Measurements from ENCODE around the gene ZNF521.

ZNF521 gene

DNA sequence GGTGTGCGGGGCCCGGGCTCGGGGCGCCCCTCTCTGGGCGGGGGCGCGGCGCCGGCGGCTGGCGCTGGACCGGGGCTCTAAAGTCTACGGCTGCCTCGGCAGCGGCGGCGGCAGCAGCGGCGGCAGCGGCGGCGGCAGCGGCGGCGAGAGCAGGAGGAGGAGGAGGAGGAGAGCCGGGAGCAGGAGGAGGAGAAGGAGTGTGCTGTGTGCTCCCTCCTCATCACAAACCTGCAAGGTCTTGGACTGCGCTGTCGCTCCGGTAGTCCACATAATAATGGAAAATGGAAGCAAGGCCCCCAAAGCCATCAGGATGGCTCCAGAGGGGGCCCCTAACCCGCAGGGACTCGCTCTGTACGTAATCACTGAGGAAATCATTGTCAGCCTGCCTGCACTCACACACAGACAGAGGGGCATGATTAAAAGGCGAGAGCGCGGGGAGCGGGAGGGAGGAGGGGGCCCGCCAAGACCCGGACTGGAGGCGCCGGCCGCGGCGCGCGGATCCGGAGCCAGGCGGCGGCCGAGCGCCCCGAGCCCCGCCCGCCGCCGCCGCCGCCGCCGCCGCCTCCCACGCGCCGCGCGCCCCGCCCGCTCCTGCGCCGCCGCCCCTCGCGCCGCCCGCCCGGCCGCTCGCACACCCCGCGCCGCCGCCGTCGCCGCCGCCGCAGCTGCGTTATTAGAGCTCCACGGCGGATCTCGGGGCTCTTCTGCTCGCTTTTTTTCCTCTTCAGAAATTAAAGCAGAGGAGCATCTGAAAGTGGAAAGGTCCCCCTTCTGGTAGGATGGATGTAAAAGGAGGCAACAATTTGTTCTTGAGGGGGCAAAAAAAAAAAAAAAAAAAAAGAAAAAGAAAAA, at the start of gene ZNF521:
ZNF521 (minus strand) TSS at position 390 of the 852 bp plus-strand sequence. CDS start 1,220 bp downstream, outside the sequence.
- peak within 1 kb of the TSS; percentile 86 for H3K4me3 ChIP-seq (ENCODE audit: low read depth, low read length)
- DNase-seq (ENCODE audit: low read depth), result peak; percentile 83

DNA sequence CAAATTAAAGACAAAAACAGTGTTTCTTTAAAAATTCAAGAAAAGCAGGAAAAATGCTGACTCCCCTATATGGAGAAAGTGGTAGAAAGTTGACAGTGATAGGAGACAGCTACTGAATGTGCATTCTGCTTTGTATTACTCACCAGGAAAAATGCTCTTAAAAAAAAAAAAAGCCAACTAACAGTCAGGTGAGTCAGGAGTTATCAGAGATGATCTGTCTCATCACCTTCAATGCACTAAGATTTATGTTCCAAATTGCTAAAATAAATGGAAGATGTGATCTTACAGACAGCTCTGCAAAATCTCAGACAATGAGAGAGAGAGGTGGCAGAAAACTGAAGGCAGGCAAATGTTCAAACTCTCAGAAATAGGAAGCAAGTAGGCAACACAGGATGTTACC, 47.6 kb upstream of the ZNF521 start:
- no peak for DNase-seq (ENCODE audit: low read depth)

DNA sequence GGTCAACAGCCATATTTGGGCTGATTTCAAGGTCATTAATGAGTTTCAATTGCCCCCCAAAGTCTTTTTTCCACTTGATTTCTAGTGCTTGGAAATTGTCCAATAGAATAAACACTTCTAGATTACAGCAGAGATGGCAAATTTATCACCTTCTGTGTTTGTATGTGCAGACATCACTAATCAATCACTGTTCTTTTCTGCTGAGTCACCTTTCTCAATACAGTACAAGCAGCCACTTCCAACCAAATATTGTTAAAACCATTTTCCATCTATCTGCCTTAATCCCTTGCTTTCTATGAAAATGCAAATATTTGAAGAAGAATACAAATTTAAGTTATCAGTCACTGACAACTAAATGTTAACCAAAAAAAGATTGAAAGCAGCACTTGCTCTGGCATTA, 40.2 kb upstream of the ZNF521 start:
- DNase-seq (ENCODE audit: low read depth), result no peak
- H3K4me3 ChIP-seq (ENCODE audit: low read depth, low read length), result no peak overlapping the region

More for the DNA sequence above, 47.6 kb upstream of the ZNF521 start:
- no peak overlapping the region for H3K4me3 ChIP-seq (ENCODE audit: low read depth, low read length)

DNA sequence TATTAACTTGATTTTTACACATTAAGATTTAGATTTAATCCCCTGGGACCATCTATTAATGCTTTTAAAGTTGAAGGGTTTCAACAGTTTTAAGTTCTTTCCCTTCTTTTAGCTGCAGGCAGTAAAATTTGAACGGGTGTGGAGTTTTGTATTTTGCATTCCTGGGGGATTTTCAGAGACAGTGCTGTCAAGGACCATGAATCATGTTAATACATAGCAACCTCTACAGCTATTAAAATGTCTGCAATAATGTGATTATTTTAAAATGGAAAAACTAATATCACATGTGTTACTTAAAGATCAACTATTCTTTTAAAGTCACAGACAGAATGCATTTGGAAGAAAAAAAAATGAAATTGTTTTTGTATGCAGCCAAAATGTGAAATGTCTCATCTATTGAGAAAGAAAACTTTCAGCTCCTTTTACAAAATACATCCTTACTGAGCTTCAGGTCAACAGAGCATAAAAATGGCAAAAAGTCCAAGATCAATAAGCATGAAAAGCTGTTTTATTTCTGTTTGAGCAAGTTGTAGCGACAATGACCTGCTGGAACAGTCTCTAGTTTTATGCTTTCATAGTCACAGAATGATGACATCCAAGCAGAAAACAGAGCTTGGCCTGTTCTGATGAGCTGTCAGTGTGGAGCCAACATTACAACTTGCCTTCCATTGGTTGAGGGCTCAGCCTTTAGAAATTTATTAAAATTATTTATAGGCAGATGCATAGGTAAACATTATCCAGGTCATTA, 21.6 kb upstream of the ZNF521 start:
- H3K4me3 ChIP-seq (ENCODE audit: low read depth, low read length), result no peak overlapping the region
- DNase-seq (ENCODE audit: low read depth), result no peak

DNA sequence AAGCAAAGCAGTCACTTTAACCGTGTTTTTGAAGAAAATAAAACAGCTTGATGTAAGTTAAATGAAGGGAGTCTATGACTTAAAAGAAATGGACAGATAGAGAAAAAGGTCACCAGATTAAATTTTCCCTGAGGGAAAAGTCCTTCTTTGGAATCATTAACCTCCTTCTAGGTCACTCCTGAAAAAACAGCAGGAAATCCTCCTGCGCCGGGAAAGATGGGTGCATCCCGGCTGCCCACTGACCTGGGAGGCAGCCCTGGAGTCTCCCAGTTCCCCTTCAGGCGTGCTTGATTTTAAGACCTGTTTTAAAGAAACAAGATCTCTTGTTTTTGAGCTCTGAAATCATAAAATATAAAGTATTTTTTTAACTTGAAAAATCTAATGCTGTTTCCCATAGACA, 18.4 kb upstream of the ZNF521 start:
- DNase-seq (ENCODE audit: low read depth), result no peak
- no peak overlapping the region for H3K4me3 ChIP-seq (ENCODE audit: low read depth, low read length)

- H3K4me3 ChIP-seq (ENCODE audit: low read depth, low read length), result no peak overlapping the region
- DNase-seq (ENCODE audit: low read depth), result no peak
These were observed 13.3 kb upstream of the ZNF521 start for GRCh38 chr18:25365242-25365641.

DNA sequence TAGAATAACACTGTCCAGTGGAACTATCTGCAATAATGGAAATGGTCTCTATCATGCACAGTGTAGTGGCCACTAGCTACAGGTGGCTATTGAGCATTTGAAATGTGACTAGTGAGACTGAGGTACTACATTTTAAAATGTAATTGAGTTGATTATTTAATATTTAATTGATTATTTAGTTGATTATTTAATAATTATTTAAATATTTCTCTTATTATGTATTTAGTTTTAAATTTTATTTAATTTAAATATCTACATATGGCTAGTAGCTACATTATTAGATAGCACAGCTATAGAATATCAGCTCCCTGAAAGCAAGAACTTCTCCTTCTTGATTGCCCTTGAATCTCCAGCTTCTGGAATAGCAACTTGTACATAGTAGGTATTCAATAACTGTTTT, 12.8 kb upstream of the ZNF521 start:
- no peak for DNase-seq (ENCODE audit: low read depth)
- no peak overlapping the region for H3K4me3 ChIP-seq (ENCODE audit: low read depth, low read length)

DNA sequence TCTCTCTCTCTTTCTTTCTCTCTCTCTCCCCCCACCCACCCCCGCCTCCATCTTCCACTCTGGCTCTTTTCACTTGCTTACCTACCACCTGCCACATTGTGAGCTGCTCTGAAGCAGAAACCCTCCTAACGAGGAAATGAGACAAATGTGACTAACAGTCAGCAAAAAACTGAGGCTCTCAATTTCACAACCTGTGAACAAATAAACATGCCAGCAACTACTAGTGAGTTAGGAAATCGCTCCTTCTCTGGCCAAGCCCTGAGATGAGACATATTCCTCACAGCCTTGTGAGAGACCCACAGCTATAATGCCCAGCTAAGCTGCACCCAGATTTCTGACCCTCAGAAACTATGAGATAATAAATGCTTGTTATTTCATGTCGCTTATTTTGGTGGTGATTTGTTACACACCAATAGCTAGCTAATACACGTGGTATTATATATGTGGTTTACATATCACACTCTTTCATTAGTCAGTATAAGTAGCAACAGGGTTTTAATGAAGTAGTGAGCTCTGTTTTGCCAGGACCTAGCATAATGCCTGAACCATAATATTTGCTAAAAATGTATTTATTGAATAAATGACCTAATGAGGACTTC, 8.4 kb upstream of the ZNF521 start:
- no peak overlapping the region for H3K4me3 ChIP-seq (ENCODE audit: low read depth, low read length)
- no peak for DNase-seq (ENCODE audit: low read depth)

GRCh38 chr18:25353080-25353479, 1.1 kb upstream of the ZNF521 start:
- no peak for DNase-seq (ENCODE audit: low read depth)
- H3K4me3 ChIP-seq (ENCODE audit: low read depth, low read length), result peak overlapping the region; percentile 53

GRCh38 chr18:25352629-25353005, 651 bp upstream of the ZNF521 start:
- DNase-seq (ENCODE audit: low read depth), result no peak
- peak overlapping the region; percentile 53 for H3K4me3 ChIP-seq (ENCODE audit: low read depth, low read length)

- DNase-seq (ENCODE audit: low read depth), result no peak
- peak overlapping the region; percentile 86 for H3K4me3 ChIP-seq (ENCODE audit: low read depth, low read length)
These were observed 638 bp downstream of the ZNF521 start for GRCh38 chr18:25351280-25351775.

DNA sequence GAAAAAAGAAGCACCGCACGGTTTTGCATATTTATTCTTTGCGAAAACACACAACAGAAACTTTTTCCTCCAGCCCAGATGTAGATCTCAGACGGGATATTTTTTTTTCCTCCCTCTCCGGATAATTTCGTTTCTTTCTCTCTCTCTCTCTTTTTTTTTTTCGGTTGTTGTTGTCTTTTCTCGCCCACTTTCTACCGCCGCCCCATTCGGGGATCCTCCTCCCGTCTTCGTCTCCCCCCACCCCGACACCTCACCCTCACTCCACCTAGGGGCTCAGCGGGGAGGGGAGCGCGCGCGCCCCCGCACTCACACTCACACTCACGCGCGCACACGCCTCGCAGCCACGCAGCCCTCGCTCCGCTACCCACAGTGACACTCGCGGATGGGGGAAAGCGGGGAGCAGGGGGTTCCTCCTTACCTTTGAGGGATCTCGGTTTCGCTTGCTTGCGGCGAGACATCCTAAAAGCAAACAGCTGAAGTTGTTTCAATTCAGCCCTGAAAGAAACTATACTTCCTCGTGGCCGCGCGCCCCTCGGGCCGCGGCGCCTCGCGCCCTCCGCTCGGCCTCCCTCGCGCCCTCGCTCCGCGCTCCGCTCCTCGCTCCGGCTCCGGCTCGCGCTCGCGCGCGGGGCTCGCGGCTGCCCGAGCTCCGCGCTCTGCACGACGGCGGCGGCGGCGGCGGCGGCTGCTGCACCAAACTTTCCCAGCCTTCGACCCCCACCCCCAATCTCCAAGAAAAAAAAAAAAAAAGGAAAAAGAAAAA, 1.3 kb downstream of the ZNF521 start:
- DNase-seq (ENCODE audit: low read depth), result peak; percentile 31
- H3K4me3 ChIP-seq (ENCODE audit: low read depth, low read length), result peak overlapping the region; percentile 86

GRCh38 chr18:25349926-25350487, 2.0 kb downstream of the ZNF521 start:
- H3K4me3 ChIP-seq (ENCODE audit: low read depth, low read length), result peak overlapping the region; percentile 86
- no peak for DNase-seq (ENCODE audit: low read depth)

- H3K4me3 ChIP-seq (ENCODE audit: low read depth, low read length), result peak overlapping the region; percentile 86
- DNase-seq (ENCODE audit: low read depth), result peak; percentile 18
These were observed 2.6 kb downstream of the ZNF521 start for GRCh38 chr18:25349131-25349925.

GRCh38 chr18:25348386-25349130, 3.4 kb downstream of the ZNF521 start:
- H3K4me3 ChIP-seq (ENCODE audit: low read depth, low read length), result peak overlapping the region; percentile 86
- DNase-seq (ENCODE audit: low read depth), result no peak

DNA sequence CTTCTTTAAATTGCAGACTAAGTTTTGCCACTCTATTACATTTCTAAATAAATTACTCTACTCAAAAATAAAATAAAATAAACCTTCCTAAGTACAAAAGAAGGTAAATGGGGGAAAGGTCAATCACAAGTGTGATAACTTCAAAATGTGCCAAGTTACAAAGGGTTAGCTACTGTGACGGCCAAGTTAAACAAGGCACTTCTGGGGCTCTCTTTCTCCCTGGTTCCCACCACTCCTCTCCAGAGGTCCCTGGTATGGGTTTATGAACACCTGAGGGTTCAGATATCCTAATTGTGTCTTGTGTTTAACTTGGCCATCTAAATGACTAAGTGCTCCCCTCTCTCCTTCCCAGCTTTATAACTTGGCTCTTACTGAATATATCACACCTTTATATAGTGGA, 5.4 kb downstream of the ZNF521 start:
- DNase-seq (ENCODE audit: low read depth), result no peak
- H3K4me3 ChIP-seq (ENCODE audit: low read depth, low read length), result no peak overlapping the region

DNA sequence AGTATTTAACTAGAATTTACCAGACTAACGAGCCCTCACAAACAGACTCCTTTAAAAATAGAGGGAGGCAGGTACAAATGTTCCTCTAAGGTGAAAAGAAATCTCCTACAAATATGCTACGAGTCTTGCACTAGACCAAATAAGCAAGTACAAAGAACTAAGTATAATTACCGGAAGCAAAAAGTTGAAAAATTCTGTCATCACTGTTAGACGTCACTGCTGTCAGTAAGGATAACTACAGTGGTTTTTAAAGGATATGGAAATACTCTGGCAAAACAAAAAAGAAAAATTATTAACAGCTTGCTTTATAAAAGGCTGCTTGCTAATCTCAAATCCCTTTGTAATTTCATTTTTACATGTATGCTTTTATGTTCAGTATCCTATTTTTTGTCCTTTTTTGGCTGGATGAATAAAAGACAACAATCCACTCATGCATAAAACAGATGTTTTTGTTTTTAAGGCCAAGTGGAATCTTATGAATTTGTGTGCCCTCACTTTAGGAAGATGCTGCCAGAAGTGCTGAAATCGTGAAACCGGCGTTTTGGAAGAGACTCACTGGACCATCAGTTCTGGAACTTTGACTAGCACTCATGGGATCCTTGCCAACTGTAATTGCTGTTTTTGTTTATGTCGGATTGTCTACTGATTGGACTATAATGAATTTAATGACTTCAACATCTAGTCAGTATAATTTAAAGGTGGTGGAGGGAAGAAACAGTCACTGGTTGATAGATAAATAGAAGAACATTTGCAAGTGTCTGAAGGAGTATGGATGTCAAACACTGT, 6.7 kb downstream of the ZNF521 start:
- DNase-seq (ENCODE audit: low read depth), result no peak
- H3K4me3 ChIP-seq (ENCODE audit: low read depth, low read length), result no peak overlapping the region

Measured in skeletal muscle cell (primary cell).